K562 (cell line): ENCODE results near the gene TMEM229B.

Source experiments
- CBX2 ChIP-seq: fragments of 200-600 bp; sonication (generic); IDR thresholded peaks from one replicate; pipeline ENCODE4 v1.6.1; 2012; ENCODE audit warnings: mild to moderate bottlenecking, low read length, inconsistent platforms; ENCODE audit not compliant: insufficient read depth, poor library complexity, severe bottlenecking
- CBX5 ChIP-seq: IDR thresholded peaks from 2 replicates; pipeline ENCODE4 v1.6.1; 2014; ENCODE audit warnings: low read depth, borderline replicate concordance
- CC2D1A ChIP-seq: fragments of 450-650 bp; IDR thresholded peaks from 2 replicates; pipeline ENCODE4 v1.6.1; 2017; ENCODE audit warnings: mild to moderate bottlenecking
- CTCF ChIP-seq, 3 experiments: IDR thresholded peaks in 2 of 3; conservative IDR thresholded peaks in 1 of 3; 2 replicates each; pipeline ENCODE4 v1.5.1; 2011 to 2012; ENCODE audit warnings: low read length in 3 of 3, mild to moderate bottlenecking in 3 of 3, control low read depth in 2 of 3, improper control_type of control experiment in 1 of 3, inconsistent platforms in 1 of 3, low read depth in 1 of 3, mixed read lengths in 1 of 3, moderate library complexity in 1 of 3; ENCODE audit not compliant: insufficient read depth in 2 of 3
- HEY1 ChIP-seq: fragments of 250-450 bp; sonication (Bioruptor Pico); IDR thresholded peaks from 2 replicates; pipeline ENCODE4 v1.5.0; 2020; ENCODE audit warnings: mild to moderate bottlenecking, moderate library complexity, borderline replicate concordance
- PHB2 ChIP-seq: fragments of 450-650 bp; IDR thresholded peaks from 2 replicates; pipeline ENCODE4 v1.6.1; 2017; ENCODE audit warnings: low read depth
- POLR2AphosphoS5 ChIP-seq: IDR thresholded peaks from 2 replicates; pipeline ENCODE4 v1.6.1; 2011; ENCODE audit warnings: mild to moderate bottlenecking, low read depth, low read length, moderate library complexity; ENCODE audit not compliant: control insufficient read depth, insufficient read depth
- RNF2 ChIP-seq: sonication (generic); IDR thresholded peaks from 2 replicates; pipeline ENCODE4 v1.6.1; 2016
- SMARCC2 ChIP-seq: fragments of 450-650 bp; IDR thresholded peaks from 2 replicates; pipeline ENCODE4 v1.6.1; 2017; ENCODE audit warnings: antibody characterized with exemption, moderate library complexity, mild to moderate bottlenecking, low read depth
- ZNF175 ChIP-seq: fragments of 200-800 bp; sonication (Bioruptor generic); IDR thresholded peaks from 2 replicates; pipeline ENCODE4 v1.6.1; 2016; ENCODE audit warnings: low read depth, mild to moderate bottlenecking, missing genetic modification characterization, missing compliant biosample characterization

- no peak for TF ChIP-seq POLR2AphosphoS5
- no peak for TF ChIP-seq ZNF175 (CRISPR knock-in tag)
- no peak for TF ChIP-seq SMARCC2
- no peak for TF ChIP-seq CTCF (IDR thresholded peaks at IDR 0.05 in 2 of 3, conservative IDR thresholded peaks at IDR 0.05 in 1 of 3; ENCODE audit: insufficient read depth in 2 of 3, low read depth in 1 of 3, low read length in 3 of 3)
- TF ChIP-seq RNF2: no peak
- TF ChIP-seq PHB2: no peak
- TF ChIP-seq CBX2: no peak
- TF ChIP-seq CC2D1A: no peak
- no peak for TF ChIP-seq CBX5
- TF ChIP-seq HEY1: no peak
Measured at GRCh38 chr14:67501670-67502069, 13.1 kb upstream of the TMEM229B start.
